ENCODE results near the gene DPEP2NB. TPM values are rescaled to one million over a fixed set of nuclear protein-coding genes. Genes with fewer than 3 reads are reported as not detected.
"Not testable (repeated sequence)": the region's sequence is repeated elsewhere in the genome, so short reads cannot be mapped to it uniquely, and the experiment has no call there.

The DPEP2NB gene
- total RNA-seq, 1 experiment from 2014 or later: not detected

DNA sequence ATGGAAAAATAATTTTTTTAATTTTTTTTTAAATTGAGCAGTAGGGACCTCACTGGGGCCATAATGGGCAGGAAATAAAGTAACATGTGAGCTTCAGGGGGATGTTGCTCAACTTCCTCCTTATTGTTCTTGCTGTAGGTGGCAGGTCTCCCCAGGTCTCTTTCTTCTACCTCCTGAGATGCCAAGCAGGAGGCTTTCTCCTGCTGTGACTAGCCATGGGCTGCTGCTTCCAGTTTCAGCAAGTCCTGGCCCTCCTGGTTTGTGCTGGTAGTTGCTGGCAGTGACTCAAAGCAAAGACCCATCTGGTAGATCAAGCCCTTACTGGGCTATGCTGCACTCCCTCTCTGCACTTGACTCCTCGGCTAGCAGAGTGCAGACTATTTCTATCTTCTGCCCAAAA lies 2.3 kb downstream of the DPEP2NB start:
- DNase-seq (ENCODE audit: low read depth): no peak

DNA sequence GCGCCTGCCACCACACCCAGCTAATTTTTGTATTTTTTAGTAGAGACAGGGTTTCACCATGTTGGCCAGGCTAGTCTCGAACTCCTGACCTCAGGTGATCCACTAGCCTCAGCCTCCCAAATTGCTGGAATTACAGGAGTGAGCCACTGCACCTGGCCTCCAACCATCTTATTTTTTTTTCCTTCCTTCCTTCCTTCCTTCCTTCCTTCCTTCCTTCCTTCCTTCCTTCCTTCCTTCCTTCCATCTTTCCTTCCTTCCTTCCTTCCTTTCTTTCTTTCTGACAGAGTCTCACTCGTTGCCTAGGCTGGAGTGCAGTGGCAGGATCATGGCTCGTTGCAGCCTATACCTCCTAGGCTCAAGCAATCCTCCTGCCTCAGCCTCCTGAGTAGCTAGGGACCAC lies 5.8 kb downstream of the DPEP2NB start:
- not testable (repeated sequence) for DNase-seq (ENCODE audit: low read depth)

DNA sequence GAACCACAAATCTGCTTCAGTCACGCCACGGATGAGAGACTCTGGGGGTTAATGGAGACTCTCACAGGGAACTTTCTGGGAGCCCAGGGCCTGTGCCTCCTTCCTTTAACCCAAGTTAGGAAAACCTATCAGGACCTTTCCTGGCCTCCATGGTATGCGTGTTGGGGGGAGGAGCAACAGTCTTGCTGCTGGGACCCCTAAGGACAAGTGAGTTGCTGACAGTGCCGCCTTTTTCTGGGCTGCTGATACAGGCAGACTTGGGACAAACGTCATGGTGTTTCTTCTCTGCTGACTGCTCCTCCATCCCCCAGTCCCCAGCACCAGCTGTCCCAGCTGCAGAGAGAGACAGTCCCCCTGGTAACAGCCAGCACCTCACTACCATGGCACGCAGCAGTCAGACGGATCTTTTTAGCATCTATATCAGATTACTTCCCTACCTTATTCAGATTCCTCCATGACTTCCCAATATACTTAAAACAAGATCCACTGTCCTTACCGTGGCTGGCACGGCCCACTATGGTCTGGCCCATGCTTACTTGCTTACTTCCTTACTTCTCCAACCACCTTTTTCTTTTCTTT lies 6.5 kb downstream of the DPEP2NB start:
- no peak for DNase-seq (ENCODE audit: low read depth)

DNA sequence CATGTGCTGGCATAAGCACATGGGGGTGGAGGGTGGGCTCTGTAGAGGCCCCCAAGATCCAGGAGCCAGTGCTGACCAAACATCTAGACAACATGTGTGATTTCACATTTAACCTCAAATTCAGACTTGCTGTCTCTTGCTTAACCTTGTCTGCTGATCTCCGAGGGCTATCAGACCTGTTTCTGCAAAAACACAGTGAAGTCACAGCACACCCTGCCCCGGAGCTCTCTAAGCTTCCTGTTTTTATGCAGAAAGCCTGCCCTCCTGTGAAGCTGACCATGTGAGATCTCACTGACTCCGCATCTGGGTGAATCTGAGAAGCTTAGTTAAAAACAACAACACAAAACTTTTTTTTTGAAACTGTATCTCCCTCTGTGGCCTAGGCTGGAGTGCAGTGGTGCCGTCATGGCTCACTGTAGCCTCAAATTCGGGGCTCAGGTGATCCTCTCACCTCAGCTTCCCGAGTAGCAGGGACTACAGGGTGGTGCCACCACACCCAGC lies 9.9 kb downstream of the DPEP2NB start:
- no peak for DNase-seq (ENCODE audit: low read depth)

DNA sequence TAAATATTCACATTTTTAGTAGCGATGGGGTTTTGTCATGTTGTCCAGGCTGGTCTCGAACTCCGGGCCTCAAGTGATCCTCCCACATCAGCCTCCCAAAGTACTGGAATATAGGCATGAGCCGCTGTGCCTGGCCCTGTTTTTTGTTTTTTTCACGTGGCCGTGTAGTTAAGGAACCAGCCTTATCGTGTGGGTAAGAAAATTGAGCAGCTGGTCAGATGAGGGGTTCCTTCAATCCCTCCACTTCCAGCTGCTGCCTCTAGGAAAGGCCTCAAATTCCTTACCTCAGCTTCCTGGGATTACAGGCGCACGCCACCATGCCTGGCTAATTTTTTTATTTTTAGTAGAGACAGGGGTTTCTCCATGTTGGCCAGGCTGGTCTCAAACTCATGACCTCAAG lies 10.5 kb downstream of the DPEP2NB start:
- DNase-seq (ENCODE audit: low read depth): no peak

DNA sequence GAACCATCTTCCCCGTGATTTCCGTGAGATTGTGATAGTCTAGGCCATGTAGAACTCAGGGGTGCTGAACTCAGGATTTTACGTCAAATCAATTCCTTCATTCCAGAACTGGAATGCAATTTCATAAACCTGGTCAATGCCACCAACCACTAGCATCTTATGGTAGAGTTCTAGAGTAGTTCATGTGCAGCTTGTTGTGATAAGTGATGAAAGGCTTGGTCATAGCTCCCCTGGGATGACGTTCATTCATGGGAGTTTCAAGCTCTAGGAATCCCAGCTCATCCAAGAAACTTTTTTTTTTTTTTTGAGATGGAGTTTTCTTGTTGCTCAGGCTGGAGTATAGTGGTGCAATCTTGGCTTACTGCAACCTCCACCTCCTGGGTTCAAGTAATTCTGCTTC lies 12.7 kb downstream of the DPEP2NB start:
- DNase-seq (ENCODE audit: low read depth): no peak

DNA sequence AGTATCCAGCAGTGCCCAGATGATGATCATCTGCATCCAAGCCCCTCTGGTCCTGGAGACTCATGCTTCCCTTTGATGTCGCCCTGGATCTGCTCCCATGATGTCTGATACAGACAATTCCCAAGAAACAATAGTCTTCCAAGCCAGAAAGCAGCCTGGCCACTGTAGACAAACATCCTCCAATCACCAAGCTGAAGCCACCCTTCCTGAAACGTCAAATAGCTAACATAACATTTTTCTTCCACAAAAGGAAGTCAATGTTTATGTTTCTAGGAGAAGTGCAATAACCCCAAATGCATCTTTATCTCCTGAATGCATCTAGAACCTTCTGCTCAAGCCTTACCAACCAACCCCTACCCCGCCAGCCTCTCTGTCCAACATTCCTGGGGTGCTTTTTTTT lies 15.3 kb downstream of the DPEP2NB start:
- no peak for DNase-seq (ENCODE audit: low read depth)

DNA sequence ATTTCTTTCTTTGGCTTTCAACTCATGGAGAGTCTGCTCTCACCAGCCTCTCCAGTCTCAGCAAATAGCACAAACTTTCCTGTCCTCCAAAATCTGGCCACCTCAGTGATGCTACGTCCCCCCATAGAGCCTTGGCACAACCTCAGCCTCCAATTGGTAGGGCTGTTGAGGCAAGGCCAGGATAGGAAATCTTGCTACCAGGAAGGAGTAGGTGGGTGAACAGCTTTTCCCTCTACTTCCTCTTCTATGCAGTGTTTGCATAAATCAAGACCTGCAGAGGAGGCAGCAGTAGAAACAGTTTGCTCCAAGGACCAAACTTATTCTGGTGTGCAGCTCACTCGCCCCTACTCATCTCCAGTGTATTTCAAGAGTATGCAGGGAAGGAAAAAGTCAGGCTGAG lies 15.7 kb downstream of the DPEP2NB start:
- no peak for DNase-seq (ENCODE audit: low read depth)

DNA sequence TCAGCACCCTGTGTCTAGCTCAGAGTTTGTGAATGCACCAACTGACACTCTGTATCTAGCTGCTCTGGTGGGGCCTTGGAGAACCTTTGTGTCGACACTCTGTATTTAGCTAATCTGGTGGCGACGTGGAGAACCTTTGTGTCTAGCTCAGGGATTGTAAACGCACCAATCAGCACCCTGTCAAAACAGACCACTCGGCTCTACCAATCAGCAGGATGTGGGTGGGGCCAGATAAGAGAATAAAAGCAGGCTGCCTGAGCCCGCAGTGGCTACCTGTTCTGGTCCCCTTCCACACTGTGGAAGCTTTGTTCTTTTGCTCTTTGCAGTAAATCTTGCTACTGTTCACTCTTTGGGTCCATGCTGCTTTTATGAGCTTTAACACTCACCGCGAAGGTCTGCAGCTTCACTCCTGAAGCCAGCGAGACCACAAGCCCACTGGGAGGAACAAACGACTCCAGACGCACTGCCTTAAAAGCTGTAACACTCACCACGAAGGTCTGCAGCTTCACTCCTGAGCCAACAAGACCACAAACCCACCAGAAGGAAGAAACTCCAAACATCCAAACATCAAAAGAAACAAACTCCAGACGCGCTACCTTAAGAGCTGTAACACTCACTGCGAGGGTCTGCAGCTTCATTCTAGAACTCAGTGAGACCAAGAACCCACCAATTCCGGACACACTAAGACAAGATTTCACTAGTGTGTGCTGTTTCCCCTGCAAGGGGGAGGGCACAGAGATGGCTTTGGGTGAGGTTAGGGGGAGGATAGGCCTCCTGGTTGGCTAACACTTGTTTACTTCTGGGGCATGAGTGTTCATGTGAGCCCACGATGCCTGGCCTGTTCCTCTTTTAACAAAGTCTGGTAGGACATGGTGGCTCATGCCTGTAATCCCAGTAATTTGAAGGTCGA lies 16.7 kb downstream of the DPEP2NB start, which contains the start of gene DPEP2:
DPEP2 (minus strand) TSS at position 706 of the 910 bp plus-strand sequence. CDS start 6,272 bp downstream, outside the sequence.
- not testable (repeated sequence) for DNase-seq (ENCODE audit: low read depth)

DNA sequence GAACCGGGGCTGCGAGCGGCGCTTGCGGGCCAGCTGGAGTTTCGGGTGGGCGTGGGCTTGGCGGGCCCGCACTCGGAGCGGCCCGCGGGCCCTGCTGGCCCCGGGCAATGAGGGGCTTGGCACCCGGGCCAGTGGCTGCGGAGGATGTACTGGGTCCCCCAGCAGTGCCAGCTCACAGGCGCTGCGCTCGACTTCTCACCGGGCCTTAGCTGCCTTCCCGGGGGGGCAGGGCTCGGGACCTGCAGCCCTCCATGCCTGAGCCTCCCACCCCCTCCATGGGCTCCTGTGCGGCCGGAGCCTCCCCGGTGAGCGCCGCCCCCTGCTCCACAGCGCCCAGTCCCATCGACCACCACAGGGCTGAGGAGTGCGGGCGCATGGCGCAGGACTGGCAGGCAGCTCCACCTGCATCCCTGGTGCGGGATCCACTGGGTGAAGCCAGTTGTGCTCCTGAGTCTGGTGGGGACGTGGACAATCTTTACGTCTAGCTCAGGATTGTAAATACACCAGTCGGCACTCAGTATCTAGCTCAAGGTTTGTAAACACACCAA lies 17.4 kb downstream of the DPEP2NB start:
- not testable (repeated sequence) for DNase-seq (ENCODE audit: low read depth)

DNA sequence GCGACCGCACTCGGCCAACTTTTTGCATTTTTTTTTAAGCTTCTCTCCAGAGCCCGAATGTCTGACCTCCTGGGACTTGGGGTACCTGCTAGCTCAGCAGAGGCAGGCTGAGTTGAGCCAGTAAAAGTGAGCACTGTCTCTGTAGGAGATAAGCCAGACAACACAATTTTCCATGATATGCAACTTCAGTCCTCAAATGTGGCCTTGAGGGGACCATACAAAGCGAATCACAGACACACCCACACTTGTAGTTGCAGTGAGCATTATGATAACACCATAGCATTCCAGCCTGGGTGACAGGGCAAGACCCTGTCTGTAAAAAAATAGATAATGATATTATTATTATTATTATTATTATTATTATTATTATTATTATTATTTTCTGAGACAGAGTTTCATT lies 19.0 kb downstream of the DPEP2NB start:
- no peak for DNase-seq (ENCODE audit: low read depth)

DNA sequence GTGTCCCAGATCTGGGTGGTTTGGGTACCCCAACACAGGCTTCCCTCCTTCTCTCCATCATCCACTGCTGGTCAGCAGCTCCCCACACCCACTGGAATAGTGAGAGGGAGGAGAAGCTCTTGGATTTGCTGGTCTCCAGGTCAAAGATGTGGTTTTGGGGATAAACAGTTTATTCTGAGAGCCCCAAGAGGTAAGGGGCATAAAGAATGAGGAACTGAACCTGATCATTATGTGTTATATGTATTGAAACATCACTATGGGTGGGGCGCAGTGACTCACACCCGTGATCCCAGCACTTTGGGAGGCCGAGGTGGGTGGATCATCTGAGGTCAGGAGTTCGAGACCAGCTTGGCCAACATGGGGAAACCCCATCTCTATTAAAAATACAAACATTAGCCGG lies 20.3 kb downstream of the DPEP2NB start:
- DNase-seq (ENCODE audit: low read depth): peak; percentile 28

DNA sequence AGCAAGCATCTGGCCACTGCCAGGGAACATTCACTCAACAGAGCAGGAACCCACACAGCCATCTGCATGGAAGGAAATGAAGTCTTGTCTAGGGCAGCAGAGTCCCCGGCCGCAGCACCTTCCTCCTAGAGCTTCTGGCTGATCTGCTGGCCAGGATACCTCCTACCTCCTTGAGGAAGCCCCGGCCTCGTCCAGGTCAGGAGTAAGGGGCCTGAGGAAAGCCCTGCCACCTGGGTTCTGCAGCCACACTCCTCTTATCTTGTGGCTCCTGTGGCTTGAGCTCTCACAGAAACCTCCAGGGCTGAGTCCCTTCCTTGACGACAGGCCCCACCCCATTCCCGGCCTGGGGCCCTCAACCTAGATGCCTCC lies 21.7 kb downstream of the DPEP2NB start:
- not testable (repeated sequence) for DNase-seq (ENCODE audit: low read depth)

DNA sequence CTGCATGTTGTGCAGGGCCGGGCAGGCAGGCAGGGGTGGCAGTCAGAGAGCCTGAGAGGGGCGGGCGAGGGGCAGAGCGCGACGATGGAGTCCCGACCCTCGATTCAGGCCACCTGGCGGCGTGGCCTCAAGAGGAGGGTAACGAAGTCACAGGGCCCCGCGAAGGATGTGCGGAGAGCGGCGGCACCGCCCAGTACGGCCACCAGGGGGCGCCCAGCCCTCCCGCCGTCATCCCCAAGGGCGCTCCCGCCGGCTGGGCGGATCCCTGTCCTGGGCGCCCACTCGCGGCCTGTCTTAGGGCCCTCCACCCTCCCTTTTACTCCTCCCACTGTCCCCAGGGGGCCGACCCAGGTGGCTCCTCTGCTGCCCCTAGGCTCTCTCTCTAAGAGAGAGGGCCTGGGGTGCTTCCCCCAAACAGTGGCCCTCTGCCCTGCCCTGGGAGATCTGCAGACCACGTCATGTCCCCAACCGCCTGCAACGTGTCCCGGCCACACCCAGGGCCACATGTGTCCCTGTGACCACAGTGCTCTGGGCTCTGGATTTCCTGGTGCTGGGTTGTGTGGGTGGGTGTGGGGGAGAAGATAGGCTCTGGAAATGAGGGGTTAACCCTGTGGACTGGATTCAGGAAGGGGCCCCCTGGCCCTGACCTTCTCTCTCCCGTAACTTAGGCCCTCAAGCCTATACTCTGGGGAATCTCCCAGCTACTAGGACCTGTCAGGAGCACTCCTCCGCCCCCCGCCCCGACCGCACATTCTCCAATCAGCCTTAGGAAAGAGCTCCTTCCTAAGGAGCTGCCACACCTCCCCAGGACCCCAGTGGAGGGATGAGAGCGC lies 22.3 kb downstream of the DPEP2NB start:
- DNase-seq (ENCODE audit: low read depth): peak; percentile 55

DNA sequence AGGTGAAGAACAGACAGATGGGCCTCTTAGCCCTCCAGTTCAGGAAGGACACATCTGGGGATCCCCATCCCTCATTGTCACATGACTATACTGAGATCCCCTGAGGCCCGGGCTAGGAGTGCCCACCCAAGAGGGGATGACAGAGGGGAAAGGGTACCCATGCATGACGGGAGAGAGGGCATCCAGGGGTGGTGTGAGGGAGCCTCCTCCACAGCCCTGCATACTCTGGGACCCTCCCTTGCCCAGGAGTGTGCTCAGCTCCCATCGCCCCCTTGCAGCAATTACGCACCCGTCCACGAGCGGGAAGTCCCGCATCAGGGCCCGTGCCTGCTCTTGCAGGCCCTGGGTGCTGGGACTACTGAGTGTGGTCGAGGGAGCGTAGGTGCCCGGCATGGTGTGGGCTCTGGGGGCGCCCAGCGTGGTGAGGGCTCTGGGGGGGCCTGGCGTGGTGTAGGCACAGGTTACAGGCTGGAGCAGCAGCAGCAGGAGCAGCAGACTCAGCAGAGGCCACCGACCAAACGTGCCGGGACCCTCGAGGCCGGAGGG lies 23.0 kb downstream of the DPEP2NB start:
- no peak for DNase-seq (ENCODE audit: low read depth)

DNA sequence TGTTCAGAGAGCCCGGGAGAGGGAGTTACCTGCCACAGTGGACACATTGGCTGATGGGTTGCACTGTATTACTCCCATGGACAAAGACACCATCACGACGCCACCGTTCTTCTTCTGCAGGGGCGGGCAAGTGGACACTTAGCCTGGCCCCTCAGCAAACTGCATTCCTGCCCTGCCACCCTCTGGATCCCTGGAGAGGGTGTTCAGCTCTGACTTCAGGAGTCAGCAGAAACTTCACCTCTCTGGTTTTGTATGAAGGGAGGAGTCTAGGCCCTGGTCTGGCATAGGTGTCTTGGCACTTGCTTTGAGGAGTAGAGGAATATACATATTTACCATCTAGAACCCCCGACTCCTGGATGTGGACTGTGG lies 25.7 kb downstream of the DPEP2NB start:
- no peak for DNase-seq (ENCODE audit: low read depth)

DNA sequence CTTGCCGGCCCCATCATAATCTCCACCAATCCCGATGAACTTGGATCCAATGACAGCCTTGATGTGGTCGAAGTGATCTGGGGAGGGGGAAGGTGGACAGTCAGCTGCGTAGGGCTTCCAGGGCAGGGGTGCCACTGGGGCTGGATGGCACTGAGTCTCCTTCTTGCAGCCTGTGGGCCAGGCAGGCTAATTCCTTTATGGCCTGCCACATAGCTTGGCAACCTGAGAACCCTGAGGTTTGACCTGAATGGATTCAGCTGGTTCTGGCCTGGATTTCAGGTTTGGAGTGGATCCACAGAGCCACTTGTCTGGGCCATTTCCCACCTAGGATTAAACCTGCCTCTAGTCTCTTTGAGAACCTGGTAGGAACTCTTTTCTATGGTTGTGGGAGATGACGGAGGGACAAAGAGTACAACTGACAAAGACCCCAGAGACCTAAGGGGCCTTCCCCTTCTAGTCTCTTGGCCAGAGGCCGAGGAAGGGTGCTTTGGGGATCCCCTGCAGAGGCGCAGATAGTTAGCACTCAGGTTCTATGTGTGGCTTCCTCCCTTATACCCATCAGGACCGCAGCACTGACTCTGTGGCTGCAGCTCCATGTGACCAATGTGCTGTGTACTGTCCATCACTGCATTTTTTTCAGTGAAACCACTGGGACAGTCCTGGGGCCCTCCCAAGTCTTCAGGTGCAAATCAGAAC lies 26.2 kb downstream of the DPEP2NB start:
- no peak for DNase-seq (ENCODE audit: low read depth)

DNA sequence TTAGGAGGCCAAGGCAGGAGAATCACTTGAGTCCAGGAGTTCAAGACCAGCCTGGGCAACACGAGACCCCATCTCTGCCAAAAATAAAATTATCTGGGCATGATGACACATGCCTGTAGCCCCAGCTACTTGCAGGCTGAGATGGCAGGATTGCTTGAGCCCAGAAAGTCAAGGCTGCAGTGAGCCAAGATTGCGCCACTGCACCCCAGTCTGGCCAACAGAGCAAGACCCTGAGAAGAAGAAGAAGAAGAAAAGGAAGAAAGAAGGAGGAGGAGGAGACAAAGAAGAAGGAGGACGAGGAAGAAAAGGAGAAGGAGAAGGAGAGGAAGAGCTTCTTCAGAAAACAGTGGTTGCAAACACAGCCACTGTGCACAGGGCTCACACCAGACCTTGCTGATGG lies 27.0 kb downstream of the DPEP2NB start:
- no peak for DNase-seq (ENCODE audit: low read depth)

DNA sequence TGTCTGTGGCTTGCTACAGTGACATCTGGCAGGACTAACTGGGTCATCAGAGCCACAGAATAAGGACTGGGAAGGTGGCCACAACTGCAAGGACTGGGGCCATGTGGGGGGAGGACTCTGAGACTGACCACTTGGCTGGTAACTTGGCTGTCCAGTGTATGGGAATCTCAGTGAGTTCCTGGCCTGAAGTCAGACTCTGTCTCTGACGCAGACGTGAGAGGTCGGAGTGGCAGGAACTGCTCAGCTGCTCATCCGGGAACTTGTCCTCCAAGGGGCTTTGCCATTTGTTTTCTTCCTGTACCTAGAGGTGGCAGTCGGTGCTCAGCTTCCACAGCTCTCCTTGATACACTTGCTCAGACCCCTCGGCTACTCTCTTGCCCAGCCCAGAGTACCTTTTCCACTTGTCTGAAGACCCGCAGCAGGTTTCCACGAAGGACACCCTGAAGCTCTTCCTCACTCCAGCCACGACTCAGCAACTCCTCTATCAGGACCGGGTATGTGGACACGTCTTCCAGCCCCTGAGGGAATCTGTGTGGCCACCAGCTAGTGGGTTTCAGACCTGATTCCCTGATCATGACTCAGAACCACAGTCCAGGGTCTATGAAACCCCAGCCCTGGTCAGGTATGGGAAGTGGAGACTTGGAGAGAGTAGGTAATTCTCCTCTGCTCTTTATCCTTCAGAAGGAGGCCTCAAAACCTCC lies 28.1 kb downstream of the DPEP2NB start:
- DNase-seq (ENCODE audit: low read depth): peak; percentile 89

DNA sequence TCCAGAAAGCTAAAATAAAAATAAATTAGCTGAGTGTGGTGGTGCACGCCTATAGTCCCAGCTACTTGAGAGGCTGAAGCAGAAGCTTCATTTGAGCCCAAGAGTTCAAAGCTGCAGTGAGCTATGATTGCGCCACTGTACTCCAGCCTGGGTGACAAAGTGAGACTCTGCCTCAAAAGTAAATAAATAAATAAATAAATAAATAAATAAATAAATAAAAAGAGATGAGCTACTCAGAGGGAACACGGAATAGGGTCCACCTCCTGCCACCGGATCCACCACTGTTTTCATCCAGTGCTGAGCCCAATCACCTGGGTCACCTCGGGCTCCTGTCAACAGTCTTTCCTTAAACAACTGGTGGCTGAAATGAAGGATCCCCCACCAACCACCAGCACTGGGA lies 28.8 kb downstream of the DPEP2NB start:
- DNase-seq (ENCODE audit: low read depth): no peak
